Measurements from ENCODE around the gene SERPINB13. TPM values are rescaled to one million over a fixed set of nuclear protein-coding genes. Genes with fewer than 3 reads are reported as not detected.

The SERPINB13 gene
- total RNA-seq = not detected in 2 replicates

GRCh38 chr18:63586966-63587365, at the start of gene SERPINB13:
Gene SERPINB13, plus strand, starts transcription at chr18:63587343. Its CDS starts 1,325 bp downstream, at chr18:63588668.

GRCh38 chr18:63542069-63542468, 45.1 kb upstream of the SERPINB13 start, which contains the start of gene SERPINB12:
Gene SERPINB12, plus strand, starts transcription at chr18:63542369. Its CDS starts 13,791 bp downstream, at chr18:63556160.

GRCh38 chr18:63644142-63644541, 57.0 kb downstream of the SERPINB13 start, which contains the start of gene SERPINB4:
Gene SERPINB4, minus strand, starts transcription at chr18:63644256. Its CDS starts 679 bp downstream, at chr18:63643577.

Other genes starting within 250 kb of the SERPINB13 start
- gene KDSR, start 220.1 kb upstream of the SERPINB13 start, total RNA-seq = 23.6 and 23.9 TPM in 2 replicates
- gene VPS4B, start 164.9 kb upstream of the SERPINB13 start, total RNA-seq = 47.9 and 53.8 TPM in 2 replicates
- 7.9 and 24.2 TPM in 2 replicates for gene SERPINB5, start 110.4 kb upstream of the SERPINB13 start, total RNA-seq
- gene SERPINB12, start 45.0 kb upstream of the SERPINB13 start, total RNA-seq = not detected in 2 replicates
- gene SERPINB4, start 56.9 kb downstream of the SERPINB13 start, total RNA-seq = not detected in 2 replicates
- gene SERPINB3, start 74.5 kb downstream of the SERPINB13 start, total RNA-seq = not detected in 2 replicates
- not detected in 2 replicates for gene SERPINB11, start 115.6 kb downstream of the SERPINB13 start, total RNA-seq
- 0.79 and 15.1 TPM in 2 replicates for gene SERPINB7, start 188.1 kb downstream of the SERPINB13 start, total RNA-seq